ENCODE results near the gene ABCC4. TPM values are rescaled to one million over a fixed set of nuclear protein-coding genes. Genes with fewer than 3 reads are reported as not detected.

The ABCC4 gene
- total RNA-seq, 1 donor from 2014 or later = 21.8 TPM

DNA sequence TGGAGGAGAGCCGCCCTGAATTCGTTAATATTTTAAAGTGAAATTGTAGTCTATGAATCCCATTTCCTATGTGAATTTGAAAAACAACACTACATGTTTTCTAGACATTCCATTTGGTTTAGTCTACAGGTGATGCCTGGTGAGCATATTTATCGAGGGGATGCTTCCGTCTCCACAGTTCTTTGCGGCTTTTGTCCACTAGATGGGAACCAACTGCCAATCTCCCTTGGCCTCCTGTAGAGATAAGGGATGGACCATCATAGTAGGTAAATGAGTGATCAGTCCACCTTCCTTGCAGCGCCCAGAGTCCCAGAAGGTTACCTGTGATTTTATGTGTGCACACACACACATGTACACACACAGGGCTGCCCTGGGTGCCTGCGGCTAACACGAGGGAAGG is 299.1 kb downstream of the ABCC4 start:
- DNase-seq (ENCODE audit: low read depth, low spot score) = no peak
- Mint-ChIP-seq H3K4me1 (peaks cover 8% of the 10 kb centered on the region), H3K4me3 (no peak overlapping the region), H3K27ac (ENCODE audit: unreplicated experiment) (no peak overlapping the region), H3K36me3 (ENCODE audit: low read depth) (no peaks in the 10 kb centered on the region), H3K27me3 (ENCODE audit: low read depth) (no peaks in the 10 kb centered on the region), H3K9me3 (no peaks in the 10 kb centered on the region)
- TF ChIP-seq, protein P1, sequence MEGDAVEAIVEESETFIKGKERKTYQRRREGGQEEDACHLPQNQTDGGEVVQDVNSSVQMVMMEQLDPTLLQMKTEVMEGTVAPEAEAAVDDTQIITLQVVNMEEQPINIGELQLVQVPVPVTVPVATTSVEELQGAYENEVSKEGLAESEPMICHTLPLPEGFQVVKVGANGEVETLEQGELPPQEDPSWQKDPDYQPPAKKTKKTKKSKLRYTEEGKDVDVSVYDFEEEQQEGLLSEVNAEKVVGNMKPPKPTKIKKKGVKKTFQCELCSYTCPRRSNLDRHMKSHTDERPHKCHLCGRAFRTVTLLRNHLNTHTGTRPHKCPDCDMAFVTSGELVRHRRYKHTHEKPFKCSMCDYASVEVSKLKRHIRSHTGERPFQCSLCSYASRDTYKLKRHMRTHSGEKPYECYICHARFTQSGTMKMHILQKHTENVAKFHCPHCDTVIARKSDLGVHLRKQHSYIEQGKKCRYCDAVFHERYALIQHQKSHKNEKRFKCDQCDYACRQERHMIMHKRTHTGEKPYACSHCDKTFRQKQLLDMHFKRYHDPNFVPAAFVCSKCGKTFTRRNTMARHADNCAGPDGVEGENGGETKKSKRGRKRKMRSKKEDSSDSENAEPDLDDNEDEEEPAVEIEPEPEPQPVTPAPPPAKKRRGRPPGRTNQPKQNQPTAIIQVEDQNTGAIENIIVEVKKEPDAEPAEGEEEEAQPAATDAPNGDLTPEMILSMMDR (conservative IDR thresholded peaks at IDR 0.05) = no peak

DNA sequence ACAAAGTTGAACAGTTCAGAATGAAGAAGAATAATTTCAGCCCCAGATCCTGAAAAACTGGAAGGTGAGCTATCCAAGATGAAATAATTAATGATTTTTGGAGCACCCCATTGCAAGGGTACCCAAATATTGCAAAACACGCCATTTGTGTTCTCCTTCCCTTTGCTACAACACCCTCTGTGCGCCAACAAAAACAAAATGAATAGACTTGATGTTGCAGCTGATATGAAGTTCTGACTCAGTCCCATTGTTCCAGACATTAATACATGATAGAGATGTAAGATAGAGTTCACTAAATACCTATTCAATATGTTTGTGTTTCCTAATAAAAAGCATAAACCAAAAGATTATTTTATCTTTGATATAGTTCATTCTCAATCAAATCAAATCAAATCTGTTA is 301.4 kb downstream of the ABCC4 start:
- H3K9me3 Mint-ChIP-seq = no peaks in the 10 kb centered on the region
- H3K27me3 Mint-ChIP-seq (ENCODE audit: low read depth) = no peaks in the 10 kb centered on the region
- H3K36me3 Mint-ChIP-seq (ENCODE audit: low read depth) = no peaks in the 10 kb centered on the region
- H3K4me3 Mint-ChIP-seq = no peak overlapping the region
- peaks cover 8% of the 10 kb centered on the region for H3K4me1 Mint-ChIP-seq
- H3K27ac Mint-ChIP-seq (ENCODE audit: unreplicated experiment) = no peak overlapping the region
- TF ChIP-seq, protein P1 (conservative IDR thresholded peaks at IDR 0.05) = no peak
- DNase-seq (ENCODE audit: low read depth, low spot score) = no peak

GRCh38 chr13:94997126-94997525 is 304.1 kb downstream of the ABCC4 start:
- TF ChIP-seq, protein P1 (conservative IDR thresholded peaks at IDR 0.05) = no peak
- H3K4me3 Mint-ChIP-seq = no peak overlapping the region
- H3K36me3 Mint-ChIP-seq (ENCODE audit: low read depth) = no peaks in the 10 kb centered on the region
- no peaks in the 10 kb centered on the region for H3K27me3 Mint-ChIP-seq (ENCODE audit: low read depth)
- H3K27ac Mint-ChIP-seq (ENCODE audit: unreplicated experiment) = no peak overlapping the region
- DNase-seq (ENCODE audit: low read depth, low spot score) = no peak
- H3K4me1 Mint-ChIP-seq = peaks cover 4% of the 10 kb centered on the region
- peaks cover 4% of the 10 kb centered on the region for H3K9me3 Mint-ChIP-seq

- peaks cover 4% of the 10 kb centered on the region for H3K4me1 Mint-ChIP-seq
- no peaks in the 10 kb centered on the region for H3K36me3 Mint-ChIP-seq (ENCODE audit: low read depth)
- H3K9me3 Mint-ChIP-seq = peaks cover 4% of the 10 kb centered on the region
- H3K27ac Mint-ChIP-seq (ENCODE audit: unreplicated experiment) = no peak overlapping the region
- no peaks in the 10 kb centered on the region for H3K27me3 Mint-ChIP-seq (ENCODE audit: low read depth)
- no peak overlapping the region for H3K4me3 Mint-ChIP-seq
- DNase-seq (ENCODE audit: low read depth, low spot score) = no peak
- TF ChIP-seq, protein P1 (conservative IDR thresholded peaks at IDR 0.05) = no peak
Observed at GRCh38 chr13:94996445-94996844, 304.8 kb downstream of the ABCC4 start.

GRCh38 chr13:94994506-94994905 is 306.7 kb downstream of the ABCC4 start:
- TF ChIP-seq, protein P1 (conservative IDR thresholded peaks at IDR 0.05) = no peak

GRCh38 chr13:94993616-94994015 is 307.6 kb downstream of the ABCC4 start:
- H3K4me1 Mint-ChIP-seq = peaks cover 4% of the 10 kb centered on the region

More at GRCh38 chr13:94994506-94994905, 306.7 kb downstream of the ABCC4 start:
- Mint-ChIP-seq H3K9me3 (peaks cover 4% of the 10 kb centered on the region), H3K27me3 (ENCODE audit: low read depth) (no peaks in the 10 kb centered on the region), H3K27ac (ENCODE audit: unreplicated experiment) (no peak overlapping the region), H3K36me3 (ENCODE audit: low read depth) (no peaks in the 10 kb centered on the region), H3K4me1 (peaks cover 4% of the 10 kb centered on the region), H3K4me3 (no peak overlapping the region)
- no peak for DNase-seq (ENCODE audit: low read depth, low spot score)

More at GRCh38 chr13:94993616-94994015, 307.6 kb downstream of the ABCC4 start:
- peaks cover 8% of the 10 kb centered on the region for H3K9me3 Mint-ChIP-seq
- H3K27me3 Mint-ChIP-seq (ENCODE audit: low read depth) = peaks cover 3% of the 10 kb centered on the region
- H3K27ac Mint-ChIP-seq (ENCODE audit: unreplicated experiment) = no peak overlapping the region
- no peak overlapping the region for H3K4me3 Mint-ChIP-seq
- TF ChIP-seq, protein P1 (conservative IDR thresholded peaks at IDR 0.05) = no peak
- no peak for DNase-seq (ENCODE audit: low read depth, low spot score)
- H3K36me3 Mint-ChIP-seq (ENCODE audit: low read depth) = no peaks in the 10 kb centered on the region
